ENCODE measurements around the gene RPS6KA4.

GRCh38 chr11:64415286-64415685, 56.3 kb downstream of the RPS6KA4 start:
- no peak for TF ChIP-seq POLR2A (IDR thresholded peaks at IDR 0.05; ENCODE audit: low read length)
- no peak for TF ChIP-seq GATA1 (IDR thresholded peaks at IDR 0.05; ENCODE audit: low read depth, low read length)

Data from erythroblast (primary cell).